AG04449 (cell line): ENCODE data around the gene CRTC1.

Experiments
- CTCF ChIA-PET: fragments of 350-600 bp; formaldehyde crosslinking; extraction: SDS; loops from one replicate; lab custom pipeline; 2021; ENCODE audit warnings: antibody characterized with exemption; lab: Yijun Ruan, JAX
- POLR2A ChIA-PET: fragments of 400-600, 350-600 bp; formaldehyde crosslinking; extraction: SDS; loops from one replicate; lab custom pipeline; 2020; ENCODE audit warnings: antibody characterized with exemption, inconsistent platforms; lab: Yijun Ruan, JAX
- DNase-seq: peaks from one replicate; pipeline ENCODE4 v3.0.0-alpha.2; 2010; ENCODE audit warnings: low read depth, low spot score
- H3K4me3 ChIP-seq: 2 replicates; pipeline ENCODE4 v1.5.1; 2011; ENCODE audit warnings: low read depth, mild to moderate bottlenecking, control low read depth, low read length
- TF ChIP-seq, protein P1 (sequence below): IDR thresholded peaks from one replicate; pipeline ENCODE4 v1.5.1; 2011; ENCODE audit warnings: mild to moderate bottlenecking, moderate library complexity, low read length, control low read depth, inconsistent platforms; ENCODE audit not compliant: insufficient read depth; ENCODE audit errors: missing control alignments

CRTC1 gene

DNA sequence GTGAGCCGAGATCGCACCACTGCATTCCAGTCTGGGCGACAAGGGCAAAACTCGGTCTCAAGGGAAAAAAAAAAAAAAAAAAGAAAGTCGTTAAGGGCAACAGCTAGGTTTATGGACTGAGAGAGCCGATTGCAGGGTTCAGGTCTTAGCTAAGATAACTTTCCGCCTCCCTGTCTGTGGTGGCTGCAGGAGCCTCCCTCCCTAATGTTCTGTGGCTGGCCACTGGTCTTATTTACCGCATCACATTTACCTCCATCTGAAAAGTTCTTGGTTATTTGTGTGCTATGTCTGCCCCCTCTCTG lies 722 bp upstream of the CRTC1 start:
- CTCF ChIA-PET: interaction anchor here (0.7 to 1.1 kb wide), 6 partner anchors 9 to 184 kb away, joined by 3 to 4 read pairs (median 3); no protein-coding TSS in a partner anchor
- H3K4me3 ChIP-seq: peak overlapping the region; percentile 67
- TF ChIP-seq, protein P1, sequence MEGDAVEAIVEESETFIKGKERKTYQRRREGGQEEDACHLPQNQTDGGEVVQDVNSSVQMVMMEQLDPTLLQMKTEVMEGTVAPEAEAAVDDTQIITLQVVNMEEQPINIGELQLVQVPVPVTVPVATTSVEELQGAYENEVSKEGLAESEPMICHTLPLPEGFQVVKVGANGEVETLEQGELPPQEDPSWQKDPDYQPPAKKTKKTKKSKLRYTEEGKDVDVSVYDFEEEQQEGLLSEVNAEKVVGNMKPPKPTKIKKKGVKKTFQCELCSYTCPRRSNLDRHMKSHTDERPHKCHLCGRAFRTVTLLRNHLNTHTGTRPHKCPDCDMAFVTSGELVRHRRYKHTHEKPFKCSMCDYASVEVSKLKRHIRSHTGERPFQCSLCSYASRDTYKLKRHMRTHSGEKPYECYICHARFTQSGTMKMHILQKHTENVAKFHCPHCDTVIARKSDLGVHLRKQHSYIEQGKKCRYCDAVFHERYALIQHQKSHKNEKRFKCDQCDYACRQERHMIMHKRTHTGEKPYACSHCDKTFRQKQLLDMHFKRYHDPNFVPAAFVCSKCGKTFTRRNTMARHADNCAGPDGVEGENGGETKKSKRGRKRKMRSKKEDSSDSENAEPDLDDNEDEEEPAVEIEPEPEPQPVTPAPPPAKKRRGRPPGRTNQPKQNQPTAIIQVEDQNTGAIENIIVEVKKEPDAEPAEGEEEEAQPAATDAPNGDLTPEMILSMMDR: no peak
- POLR2A ChIA-PET: no interaction called here
- DNase-seq: no peak

DNA sequence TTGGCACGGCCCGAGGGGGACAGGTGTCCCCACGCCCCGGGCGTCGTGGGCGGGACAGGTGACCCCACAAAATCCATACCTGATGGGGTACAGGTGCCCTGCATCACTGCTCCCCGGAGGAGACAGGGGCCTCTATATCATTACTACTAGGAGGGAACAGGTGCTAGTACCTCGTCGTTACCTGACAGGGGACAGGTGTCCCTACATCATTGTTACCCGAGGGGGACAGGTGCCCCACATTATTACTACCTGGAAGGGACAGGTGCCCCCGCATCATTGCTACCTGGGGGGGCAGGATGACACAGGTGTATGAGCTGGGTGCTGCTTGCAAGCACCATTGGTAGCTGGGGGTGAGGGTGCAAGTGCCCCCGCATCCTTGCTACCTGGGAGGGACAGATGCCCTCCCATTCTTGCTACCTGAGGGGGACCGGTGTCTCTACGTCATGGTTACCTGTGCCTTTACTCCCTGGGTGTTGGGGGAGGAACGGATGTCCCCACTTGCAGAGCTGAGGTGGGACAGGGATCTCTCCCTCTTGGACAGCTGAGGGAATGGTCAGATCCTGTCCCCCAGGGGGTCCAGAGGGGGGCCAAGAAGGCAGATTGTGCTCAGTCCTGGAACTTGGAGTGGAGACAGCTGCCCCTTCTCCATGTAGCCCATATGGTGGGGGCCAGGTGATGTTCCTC lies 620 bp downstream of the CRTC1 start:
- CTCF ChIA-PET: no interaction called here
- TF ChIP-seq, protein P1: no peak
- DNase-seq: no peak
- peak overlapping the region; percentile 80 for H3K4me3 ChIP-seq
- POLR2A ChIA-PET: no interaction called here

DNA sequence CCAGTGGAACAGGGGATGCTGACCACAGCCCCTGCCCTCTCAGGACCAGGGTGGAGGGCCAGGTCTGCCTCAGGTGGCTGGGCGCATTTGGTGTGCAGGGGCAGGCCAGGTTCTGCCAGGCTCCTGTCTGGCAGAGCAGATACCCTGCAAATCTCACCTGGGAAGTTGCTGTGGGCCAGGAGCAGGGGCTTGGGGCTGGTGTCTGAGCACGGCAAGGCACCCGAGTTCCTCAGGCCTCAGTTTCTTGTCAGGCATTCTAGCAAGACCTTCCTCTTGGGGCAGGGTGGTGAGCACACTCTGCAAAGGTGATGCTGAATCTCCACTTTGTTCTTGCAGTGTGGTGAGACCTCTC lies 1.1 kb downstream of the CRTC1 start:
- DNase-seq: no peak
- ChIA-PET CTCF (no interaction called here), POLR2A (no interaction called here)
- peak overlapping the region; percentile 80 for H3K4me3 ChIP-seq
- TF ChIP-seq, protein P1: no peak

DNA sequence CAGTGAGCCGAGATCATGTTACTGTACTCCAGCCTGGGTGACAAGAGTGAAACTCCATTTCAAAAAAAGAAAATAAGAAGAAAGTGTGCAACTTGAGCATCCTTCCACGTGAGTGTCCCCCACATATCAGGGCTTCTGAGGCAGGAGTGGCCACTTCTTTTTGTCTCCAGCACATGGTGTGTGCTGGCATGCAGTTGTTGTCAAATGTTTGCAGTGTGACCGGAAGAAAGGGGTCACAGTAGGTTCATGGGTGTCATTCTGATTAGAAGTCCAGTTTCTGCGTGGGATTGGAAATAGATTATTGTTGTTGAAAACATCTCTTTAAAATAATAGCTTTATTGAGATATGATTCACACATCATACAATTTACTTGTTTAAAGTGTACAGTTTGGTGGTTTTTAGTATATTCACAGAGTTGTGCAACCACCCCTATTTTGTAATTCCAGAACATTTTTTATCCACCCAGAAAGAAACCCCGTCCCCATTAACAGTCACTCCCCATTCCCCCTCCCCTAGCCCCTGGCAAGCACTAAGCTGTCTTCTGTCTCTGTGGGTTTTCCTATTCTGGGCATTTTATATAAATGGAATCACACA lies 2.2 kb downstream of the CRTC1 start:
- TF ChIP-seq, protein P1: no peak
- ChIA-PET POLR2A (no interaction called here), CTCF (interaction anchor here (0.7 to 1.0 kb wide), 2 partner anchors 9 to 234 kb away, joined by 3 to 4 read pairs; no protein-coding TSS in a partner anchor)
- no peak for DNase-seq
- no peak overlapping the region for H3K4me3 ChIP-seq

DNA sequence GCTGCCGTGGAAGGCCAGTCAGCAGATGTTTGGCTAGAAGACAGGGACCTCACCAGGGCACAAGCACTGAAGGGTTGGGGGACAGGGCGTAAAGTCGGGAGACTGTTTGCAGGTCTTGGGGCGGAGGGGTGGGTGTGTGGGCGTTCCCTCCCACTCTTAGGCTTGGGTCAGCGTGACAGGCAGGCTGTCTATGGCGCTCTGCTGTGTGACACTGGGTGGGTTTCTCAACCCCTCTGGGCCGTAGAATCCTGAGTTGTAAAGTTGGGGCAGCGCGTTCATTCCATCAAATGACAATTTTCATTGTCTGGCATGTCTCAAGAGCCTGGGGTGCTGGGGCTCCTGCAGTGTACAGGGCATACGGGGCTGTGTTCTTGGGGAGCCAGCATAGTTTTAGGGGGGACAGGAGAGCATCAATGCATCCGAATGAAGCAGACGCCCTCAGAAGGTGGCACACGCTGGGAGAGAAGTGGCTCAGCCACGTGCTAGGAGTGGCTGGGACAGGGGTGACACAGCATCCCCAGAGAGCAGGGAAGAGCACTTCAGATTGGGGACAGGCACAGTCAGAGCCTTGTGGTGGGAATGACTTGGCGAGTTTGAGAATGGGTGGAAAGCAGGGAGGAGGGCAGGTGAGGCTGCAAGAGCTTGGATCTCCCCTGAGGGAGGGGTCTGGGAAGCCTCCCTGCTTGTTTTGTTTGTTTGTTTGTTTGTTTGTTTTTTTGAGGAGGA lies 4.4 kb downstream of the CRTC1 start:
- ChIA-PET CTCF (no interaction called here), POLR2A (no interaction called here)
- no peak overlapping the region for H3K4me3 ChIP-seq
- TF ChIP-seq, protein P1: no peak
- DNase-seq: no peak

DNA sequence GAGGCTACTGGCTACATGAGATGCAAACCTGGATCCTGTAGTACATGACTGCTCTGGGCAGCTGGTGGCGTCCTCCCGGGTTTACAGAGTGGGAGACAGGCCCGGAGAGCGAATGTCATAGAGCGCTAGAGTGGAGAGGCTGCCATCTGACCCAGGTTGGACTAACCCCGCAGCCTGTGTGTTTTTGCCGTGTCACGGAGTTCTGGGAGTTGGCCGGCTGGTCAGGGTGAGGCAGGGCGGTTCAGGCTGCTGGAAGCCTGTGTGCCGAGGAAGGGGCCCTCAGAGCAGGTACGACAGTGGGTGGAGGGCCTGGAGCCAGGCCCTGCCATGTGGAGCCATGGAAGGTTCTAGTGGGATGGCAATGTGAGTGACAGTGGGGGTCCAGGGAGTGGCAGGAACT lies 12.5 kb downstream of the CRTC1 start:
- TF ChIP-seq, protein P1: no peak
- ChIA-PET CTCF (no interaction called here), POLR2A (no interaction called here)
- no peak for DNase-seq
- no peak overlapping the region for H3K4me3 ChIP-seq
